Thyroid gland (tissue), 4 donors: ENCODE data around the gene PDE3B.

Experiments used
- POLR2A ChIP-seq, 2 donors: fragments of 450-650 bp; IDR thresholded peaks; one replicate each; pipeline ENCODE4 v1.6.1; 2017; ENCODE audit warnings: antibody characterized with exemption in 2 of 2, mild to moderate bottlenecking in 2 of 2, moderate library complexity in 1 of 2
- TF ChIP-seq, protein P1 (sequence below), 6 experiments: fragments of 200-600 bp in 3 of 6; fragments of 450-650 bp in 3 of 6; sonication (generic) in 3 of 6; IDR thresholded peaks; one replicate each; pipeline ENCODE4 v1.5.1; 2016 to 2019; ENCODE audit warnings: antibody characterized with exemption in 6 of 6, mild to moderate bottlenecking in 2 of 6, inconsistent platforms in 1 of 6, moderate library complexity in 1 of 6

DNA sequence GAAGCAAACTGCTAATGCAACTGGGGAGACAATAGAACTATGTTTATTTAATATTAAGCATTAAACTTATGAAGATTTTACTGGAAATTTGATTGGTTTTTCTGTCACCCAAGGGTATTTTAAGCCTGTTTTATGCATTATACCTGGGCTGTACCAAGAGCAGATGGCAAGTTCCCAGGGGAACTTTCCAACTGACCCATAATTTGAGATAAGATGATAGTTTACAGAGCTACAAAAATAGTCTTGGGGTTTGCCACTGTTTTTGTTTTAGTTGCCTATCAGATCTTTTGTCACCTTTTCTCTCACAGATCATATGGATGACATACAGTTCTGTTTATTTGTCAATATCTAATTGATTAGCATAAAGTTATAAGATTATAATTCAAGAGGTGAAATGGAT, 43.9 kb downstream of the PDE3B start:
- TF ChIP-seq, protein P1, sequence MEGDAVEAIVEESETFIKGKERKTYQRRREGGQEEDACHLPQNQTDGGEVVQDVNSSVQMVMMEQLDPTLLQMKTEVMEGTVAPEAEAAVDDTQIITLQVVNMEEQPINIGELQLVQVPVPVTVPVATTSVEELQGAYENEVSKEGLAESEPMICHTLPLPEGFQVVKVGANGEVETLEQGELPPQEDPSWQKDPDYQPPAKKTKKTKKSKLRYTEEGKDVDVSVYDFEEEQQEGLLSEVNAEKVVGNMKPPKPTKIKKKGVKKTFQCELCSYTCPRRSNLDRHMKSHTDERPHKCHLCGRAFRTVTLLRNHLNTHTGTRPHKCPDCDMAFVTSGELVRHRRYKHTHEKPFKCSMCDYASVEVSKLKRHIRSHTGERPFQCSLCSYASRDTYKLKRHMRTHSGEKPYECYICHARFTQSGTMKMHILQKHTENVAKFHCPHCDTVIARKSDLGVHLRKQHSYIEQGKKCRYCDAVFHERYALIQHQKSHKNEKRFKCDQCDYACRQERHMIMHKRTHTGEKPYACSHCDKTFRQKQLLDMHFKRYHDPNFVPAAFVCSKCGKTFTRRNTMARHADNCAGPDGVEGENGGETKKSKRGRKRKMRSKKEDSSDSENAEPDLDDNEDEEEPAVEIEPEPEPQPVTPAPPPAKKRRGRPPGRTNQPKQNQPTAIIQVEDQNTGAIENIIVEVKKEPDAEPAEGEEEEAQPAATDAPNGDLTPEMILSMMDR (IDR thresholded peaks at IDR 0.05): no peak
- no peak for TF ChIP-seq POLR2A (IDR thresholded peaks at IDR 0.05)
